Measurements from ENCODE around the gene GNG14. TPM values are rescaled to one million over a fixed set of nuclear protein-coding genes. Genes with fewer than 3 reads are reported as not detected.
"Not testable (repeated sequence)": the region's sequence is repeated elsewhere in the genome, so short reads cannot be mapped to it uniquely, and the experiment has no call there.

Gene GNG14
- polyA plus RNA-seq, 1 donor: not detected

DNA sequence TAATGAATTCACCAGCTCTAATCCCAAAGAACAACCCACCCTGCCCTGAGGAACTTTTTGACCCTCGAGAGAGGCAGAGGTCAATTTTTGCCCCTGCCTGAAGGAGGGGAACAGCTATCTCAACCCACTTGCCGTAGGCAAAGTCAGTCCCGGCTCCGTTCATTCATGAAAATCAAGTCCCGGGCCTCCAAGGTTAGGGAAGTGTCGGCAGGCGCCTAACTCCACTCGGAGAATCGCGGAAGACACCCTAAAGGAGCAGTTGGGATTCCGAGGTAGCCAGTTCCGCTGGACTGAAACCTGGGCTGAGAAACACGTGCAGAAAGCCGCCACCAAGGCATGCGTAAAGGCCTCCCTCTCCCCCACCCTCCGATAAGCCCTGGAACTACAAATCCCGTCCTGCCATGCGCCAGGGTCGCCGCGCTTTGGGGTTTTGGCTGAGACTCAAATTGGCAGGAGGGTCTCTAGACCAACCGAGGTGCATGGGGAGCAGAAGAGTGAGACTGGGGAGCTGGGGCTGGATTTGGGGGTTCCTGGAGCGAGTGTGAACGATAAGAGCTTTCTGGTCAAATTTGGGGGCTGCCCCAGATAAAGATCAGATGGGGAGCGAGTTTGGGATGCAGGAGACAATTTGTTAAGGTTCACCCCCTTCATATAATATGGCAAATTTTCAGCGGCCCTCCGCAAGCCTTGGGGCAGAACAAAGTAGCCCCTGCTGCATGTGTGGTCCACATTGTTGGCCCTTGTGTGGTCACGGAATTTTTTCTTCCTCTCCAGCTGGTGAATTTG, 36.0 kb downstream of the GNG14 start, which contains the start of gene TNPO2:
TNPO2 (minus strand) TSS at position 292 of the 786 bp plus-strand sequence. CDS start 2,955 bp downstream, outside the sequence.
- no peak for DNase-seq (ENCODE audit: low read depth)

DNA sequence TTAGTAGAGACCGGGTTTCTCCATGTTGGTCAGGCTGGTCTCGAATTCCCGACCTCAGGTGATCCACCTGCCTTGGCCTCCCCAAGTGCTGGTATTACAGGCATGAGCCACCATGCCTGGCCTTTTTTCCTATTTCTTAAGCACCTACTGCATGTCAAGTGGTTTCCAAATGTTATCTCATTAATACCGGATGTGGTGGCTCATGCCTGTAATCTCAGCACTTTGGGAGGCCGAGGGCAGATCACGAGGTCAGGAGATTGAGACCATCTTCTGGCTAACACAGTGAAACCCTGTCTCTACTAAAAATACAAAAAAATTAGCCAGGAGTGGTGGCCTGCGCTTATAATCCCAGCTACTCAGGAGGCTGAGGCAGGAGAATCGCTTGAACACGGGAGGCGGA, 37.8 kb downstream of the GNG14 start:
- not testable (repeated sequence) for DNase-seq (ENCODE audit: low read depth)

DNA sequence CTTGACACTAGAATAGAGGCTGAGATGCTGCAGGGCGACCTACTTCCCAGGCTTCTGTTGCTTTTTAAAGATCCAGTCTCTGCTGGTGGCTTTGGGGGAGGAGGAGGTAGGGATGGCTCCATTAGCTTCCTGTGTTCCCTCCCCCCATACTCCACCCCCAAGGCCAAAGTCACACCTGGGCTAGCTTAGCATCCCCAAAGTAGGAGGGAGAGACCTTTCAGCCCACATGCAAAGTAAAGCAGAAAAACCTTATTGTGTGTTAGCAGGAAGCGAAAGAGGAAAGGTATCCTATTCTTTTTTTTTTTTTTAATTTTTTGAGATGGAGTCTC, 39.2 kb downstream of the GNG14 start:
- DNase-seq (ENCODE audit: low read depth): no peak

DNA sequence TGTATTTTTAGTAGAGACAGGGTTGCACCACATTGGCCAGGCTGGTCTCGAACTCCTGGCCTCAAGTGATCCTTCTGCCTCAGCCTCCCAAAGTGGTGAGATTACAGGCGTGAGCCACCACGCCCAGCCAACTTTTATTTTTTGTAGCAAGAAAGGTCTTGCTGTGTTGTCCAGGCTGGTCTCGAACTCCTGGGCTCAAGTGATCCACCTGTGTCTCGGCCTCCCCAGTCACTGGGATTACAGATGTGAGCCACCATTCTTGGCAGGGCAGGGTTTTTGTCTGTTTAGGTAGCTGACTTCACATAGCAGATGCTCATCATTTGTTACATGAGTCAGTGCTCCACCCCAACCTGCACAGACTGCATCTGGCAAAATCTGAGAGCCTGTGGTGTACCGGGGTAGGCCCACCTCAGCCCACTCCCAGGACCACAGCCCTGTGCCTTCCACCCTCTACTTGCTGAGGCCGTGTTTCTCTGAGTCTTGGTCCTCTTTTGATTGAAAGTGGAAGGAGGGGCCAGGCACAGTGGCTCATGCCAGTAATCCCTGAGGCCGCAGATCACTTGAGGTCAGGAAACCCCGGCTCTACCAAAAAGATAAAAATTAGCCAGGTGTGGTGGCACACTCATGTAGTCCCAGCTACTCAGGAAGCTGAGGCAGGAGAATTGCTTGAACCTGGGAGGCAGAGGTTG, 40.1 kb downstream of the GNG14 start:
- DNase-seq (ENCODE audit: low read depth): no peak

DNA sequence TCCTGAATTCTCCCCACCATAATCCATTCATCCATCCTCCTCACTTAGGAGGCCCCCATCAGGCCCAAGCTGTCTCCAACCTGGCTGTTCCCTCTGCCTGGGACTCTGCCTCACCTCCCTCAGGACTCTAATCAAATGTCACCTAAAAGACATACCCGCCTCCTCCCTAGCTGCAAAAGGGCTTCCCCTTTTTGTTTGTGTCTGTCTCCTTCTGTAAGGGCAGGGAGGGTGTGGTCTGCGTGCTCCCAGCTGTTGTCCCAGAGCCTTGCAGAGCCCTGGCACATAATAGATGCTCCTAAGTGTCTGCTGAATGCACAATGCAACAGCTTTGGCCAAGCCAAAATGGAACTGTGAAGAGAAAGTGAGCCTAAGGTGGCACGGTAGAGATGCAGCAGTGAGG, 42.3 kb downstream of the GNG14 start:
- DNase-seq (ENCODE audit: low read depth): no peak

DNA sequence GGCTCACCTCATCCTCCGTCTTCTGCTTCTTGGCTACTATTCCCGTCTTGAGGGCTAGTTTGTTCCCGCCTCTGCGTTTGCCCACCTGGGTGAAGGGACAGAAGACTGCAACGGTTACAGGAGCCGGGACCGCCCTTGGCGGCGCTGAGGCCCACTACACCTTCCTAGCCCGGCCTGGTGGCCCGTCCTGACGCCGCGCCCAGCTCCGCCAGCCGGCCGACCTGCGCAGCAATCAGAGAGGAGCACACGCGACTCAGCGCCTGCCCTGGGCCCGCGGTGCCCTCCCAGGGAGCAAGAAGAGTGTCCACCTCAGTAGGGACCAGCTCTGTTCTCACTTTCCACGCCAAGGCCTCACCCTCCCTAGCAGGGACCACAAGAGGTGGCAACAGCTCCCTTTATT, 43.5 kb downstream of the GNG14 start:
- no peak for DNase-seq (ENCODE audit: low read depth)

DNA sequence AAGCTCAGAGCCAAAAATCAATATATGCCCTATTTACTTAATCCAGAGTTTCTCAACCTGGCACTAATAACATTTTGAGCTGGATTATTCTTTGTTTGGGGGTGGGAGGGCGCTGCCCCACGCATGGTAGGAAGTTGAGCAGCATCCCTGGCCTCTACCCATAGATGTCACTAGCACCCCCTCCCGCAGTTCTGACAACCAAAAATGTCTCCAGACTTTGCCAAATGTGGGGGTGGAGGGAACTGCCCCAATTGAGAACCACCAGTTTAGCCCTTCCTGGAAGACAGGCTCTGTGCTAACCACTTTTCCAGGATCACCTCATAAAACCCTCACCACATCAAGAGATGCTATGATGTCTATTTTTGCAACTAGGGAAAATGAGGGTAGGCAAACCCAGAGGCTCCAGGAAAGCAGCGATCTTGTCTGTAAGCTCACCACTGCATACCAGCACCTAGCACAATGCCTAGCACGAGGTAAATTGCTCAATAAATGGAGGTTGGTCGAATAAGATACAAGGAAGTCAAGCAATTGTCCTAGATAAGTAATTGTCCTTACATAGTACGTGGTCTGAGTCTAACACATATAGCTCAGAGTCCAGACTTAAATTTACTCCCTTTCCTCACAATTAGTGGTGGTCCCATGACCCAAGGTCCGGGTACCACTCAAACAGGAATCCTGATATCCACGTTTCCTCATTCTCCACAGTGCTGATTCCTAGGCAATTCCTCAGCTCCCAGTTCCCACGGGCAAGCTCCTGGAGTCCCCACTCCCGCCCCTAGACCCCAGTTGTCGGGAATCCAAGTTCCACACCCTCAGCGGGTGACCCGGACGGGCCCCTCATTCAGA, 45.8 kb downstream of the GNG14 start:
- no peak for DNase-seq (ENCODE audit: low read depth)

DNA sequence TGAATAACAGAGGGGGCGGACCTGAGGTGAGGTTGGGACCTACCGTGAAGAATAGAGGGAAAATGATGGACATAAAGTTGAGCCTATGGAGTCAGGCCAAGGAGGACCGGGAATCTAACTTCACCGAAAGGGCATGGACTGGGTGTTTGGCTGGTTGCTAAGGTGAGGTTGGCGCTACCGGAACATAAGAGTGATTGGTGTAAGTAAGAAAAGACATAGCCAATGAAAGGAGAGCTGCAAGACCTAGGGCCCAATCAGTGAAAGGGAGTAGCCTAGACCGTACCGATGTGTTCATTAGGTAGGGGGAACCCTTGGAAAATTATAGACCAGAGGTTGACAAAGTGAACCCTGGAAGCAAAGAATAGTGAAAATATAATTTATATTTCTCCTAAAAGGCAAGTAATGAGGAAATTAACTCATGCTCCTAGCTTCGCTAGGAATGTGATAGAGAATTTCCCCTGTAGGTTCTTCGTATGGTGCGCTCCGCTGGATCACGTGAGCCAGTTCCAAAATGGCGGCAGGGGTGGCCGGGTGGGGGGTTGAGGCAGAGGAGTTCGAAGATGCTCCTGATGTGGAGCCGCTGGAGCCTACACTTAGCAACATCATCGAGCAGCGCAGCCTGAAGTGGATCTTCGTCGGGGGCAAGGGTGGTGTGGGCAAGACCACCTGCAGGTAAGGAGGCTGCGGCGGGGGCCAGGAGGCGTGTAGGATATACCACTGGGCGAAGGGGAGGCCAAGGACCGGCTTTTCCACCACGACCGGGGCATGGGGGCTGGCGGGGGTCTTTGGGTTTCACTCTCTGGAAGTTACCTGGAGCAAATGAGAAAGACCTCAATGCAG, 49.4 kb downstream of the GNG14 start, which contains the start of gene GET3:
GET3 (plus strand) TSS at position 503 of the 840 bp plus-strand sequence; CDS start at position 512, 9 bp downstream.
- DNase-seq (ENCODE audit: low read depth): peak; percentile 95

DNA sequence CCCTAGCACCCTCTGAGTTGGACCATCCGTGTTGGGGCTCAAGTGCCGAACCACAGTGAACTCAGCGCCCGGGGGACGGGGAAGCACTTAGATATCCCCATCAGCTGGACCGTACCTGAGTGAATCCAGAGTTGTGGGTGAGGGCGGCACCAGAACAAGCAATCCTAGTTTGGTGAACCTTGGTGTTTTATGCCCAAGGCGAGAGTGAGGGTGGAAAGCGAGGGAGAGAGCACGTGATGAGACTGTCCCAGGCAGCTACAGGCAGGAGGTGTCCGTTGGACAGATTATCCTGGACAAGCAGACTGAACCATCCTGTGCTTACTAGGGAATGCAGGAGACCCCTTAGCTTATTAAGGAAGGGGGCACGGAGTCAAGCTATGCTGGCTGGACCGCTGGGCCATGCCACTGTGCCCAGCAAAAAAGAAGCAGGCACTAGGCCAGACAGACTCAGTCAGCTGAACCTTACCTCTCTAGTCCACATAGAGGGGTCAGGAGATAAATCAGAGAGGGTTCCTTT, 50.1 kb downstream of the GNG14 start:
- DNase-seq (ENCODE audit: low read depth): no peak

Other genes starting within 250 kb of the GNG14 start
- gene ZNF443, start 247.0 kb upstream of the GNG14 start, polyA plus RNA-seq (ENCODE audit: insufficient read length): 3.5 TPM
- 2.7 TPM for gene ZNF709, start 203.2 kb upstream of the GNG14 start, polyA plus RNA-seq (ENCODE audit: insufficient read length)
- 4.6 TPM for gene ZNF564, start 136.5 kb upstream of the GNG14 start, polyA plus RNA-seq (ENCODE audit: insufficient read length)
- gene ZNF490, start 77.2 kb upstream of the GNG14 start, polyA plus RNA-seq (ENCODE audit: insufficient read length): 2.6 TPM
- 14.4 TPM for gene ZNF791, start 77.1 kb upstream of the GNG14 start, polyA plus RNA-seq (ENCODE audit: insufficient read length)
- 23.4 TPM for gene MAN2B1, start 21.3 kb upstream of the GNG14 start, polyA plus RNA-seq (ENCODE audit: insufficient read length)
- 12.4 TPM for gene WDR83, start 21.2 kb upstream of the GNG14 start, polyA plus RNA-seq (ENCODE audit: insufficient read length)
- gene DHPS, start 6.1 kb upstream of the GNG14 start, polyA plus RNA-seq (ENCODE audit: insufficient read length): 58.9 TPM
- 3.7 TPM for gene FBXW9, start 8.6 kb downstream of the GNG14 start, polyA plus RNA-seq (ENCODE audit: insufficient read length)
- gene TNPO2, start 35.9 kb downstream of the GNG14 start, polyA plus RNA-seq (ENCODE audit: insufficient read length): 53.9 TPM
- 199 TPM for gene TRIR, start 46.7 kb downstream of the GNG14 start, polyA plus RNA-seq (ENCODE audit: insufficient read length)
- 42.4 TPM for gene GET3, start 49.5 kb downstream of the GNG14 start, polyA plus RNA-seq (ENCODE audit: insufficient read length)
- gene BEST2, start 63.8 kb downstream of the GNG14 start, polyA plus RNA-seq (ENCODE audit: insufficient read length): not detected
- 30.9 TPM for gene HOOK2, start 87.6 kb downstream of the GNG14 start, polyA plus RNA-seq (ENCODE audit: insufficient read length)
- gene JUNB, start 103.5 kb downstream of the GNG14 start, polyA plus RNA-seq (ENCODE audit: insufficient read length): 32.1 TPM
- gene PRDX2, start 113.8 kb downstream of the GNG14 start, polyA plus RNA-seq (ENCODE audit: insufficient read length): 162 TPM
- gene THSD8, start 114.1 kb downstream of the GNG14 start, polyA plus RNA-seq (ENCODE audit: insufficient read length): 3.0 TPM
- 17.3 TPM for gene RNASEH2A, start 118.6 kb downstream of the GNG14 start, polyA plus RNA-seq (ENCODE audit: insufficient read length)
- not detected for gene RTBDN, start 146.6 kb downstream of the GNG14 start, polyA plus RNA-seq (ENCODE audit: insufficient read length)
- 0.52 TPM for gene MAST1, start 150.5 kb downstream of the GNG14 start, polyA plus RNA-seq (ENCODE audit: insufficient read length)
- 8.2 TPM for gene DNASE2, start 193.5 kb downstream of the GNG14 start, polyA plus RNA-seq (ENCODE audit: insufficient read length)
- gene KLF1, start 199.2 kb downstream of the GNG14 start, polyA plus RNA-seq (ENCODE audit: insufficient read length): 0.42 TPM
- 39.4 TPM for gene GCDH, start 203.2 kb downstream of the GNG14 start, polyA plus RNA-seq (ENCODE audit: insufficient read length)
- gene SYCE2, start 231.3 kb downstream of the GNG14 start, polyA plus RNA-seq (ENCODE audit: insufficient read length): 3.9 TPM
- 42.6 TPM for gene FARSA, start 245.7 kb downstream of the GNG14 start, polyA plus RNA-seq (ENCODE audit: insufficient read length)